Natural killer cell treated with Interleukin-12 subunit alpha and Interleukin-12 subunit beta and Interleukin-15 and Interleukin-18, amount 100 ng/mL, for 72 hours (primary cell): ENCODE results near the gene SLC35F3. TPM values are rescaled to one million over a fixed set of nuclear protein-coding genes. Genes with fewer than 3 reads are reported as not detected.
"Not testable (repeated sequence)": the region's sequence is repeated elsewhere in the genome, so short reads cannot be mapped to it uniquely, and the experiment has no call there.

ENCODE experiments used
- ATAC-seq, 2 donors: fragments of 150-1000 bp; cut with Tn5 transposase in 1 of 2; sonication (Bioruptor Pico), chemical (Tn5 transposase) in 1 of 2; 2 replicates each; pipeline ENCODE4 v1.10.0; 2021
- DNase-seq: peaks from one replicate; pipeline ENCODE4 v3.0.0; 2022; ENCODE audit warnings: low spot score
- H3K27ac Mint-ChIP-seq, 2 donors: 1 replicate in 1 of 2; 2 replicates in 1 of 2; pipeline ENCODE4 v1.8.0; 2022; ENCODE audit warnings: mixed read lengths in 2 of 2, mild to moderate bottlenecking in 1 of 2, moderate library complexity in 1 of 2
- H3K27me3 Mint-ChIP-seq, 2 donors: 1 replicate in 1 of 2; 2 replicates in 1 of 2; pipeline ENCODE4 v1.8.0; 2022; ENCODE audit warnings: mixed read lengths in 2 of 2
- H3K36me3 Mint-ChIP-seq: one replicate; pipeline ENCODE4 v1.8.0; 2022; ENCODE audit warnings: mixed read lengths
- H3K4me1 Mint-ChIP-seq, 2 donors: 1 replicate in 1 of 2; 2 replicates in 1 of 2; pipeline ENCODE4 v1.8.0; 2022; ENCODE audit warnings: low read depth in 2 of 2, mixed read lengths in 2 of 2, mild to moderate bottlenecking in 1 of 2
- H3K4me3 Mint-ChIP-seq: one replicate; pipeline ENCODE4 v1.8.0; 2022; ENCODE audit warnings: mixed read lengths
- H3K9me3 Mint-ChIP-seq: 2 replicates; pipeline ENCODE4 v1.8.0; 2022; ENCODE audit warnings: mixed read lengths
- total RNA-seq, 2 donors: library from RNA; stranded (reverse); gene quantifications; one replicate each; pipeline ENCODE4 v1.2.3, GENCODE V29; 2022

SLC35F3 gene
- total RNA-seq, 2 donors from 2014 or later, result 0.14 to 0.56 TPM

DNA sequence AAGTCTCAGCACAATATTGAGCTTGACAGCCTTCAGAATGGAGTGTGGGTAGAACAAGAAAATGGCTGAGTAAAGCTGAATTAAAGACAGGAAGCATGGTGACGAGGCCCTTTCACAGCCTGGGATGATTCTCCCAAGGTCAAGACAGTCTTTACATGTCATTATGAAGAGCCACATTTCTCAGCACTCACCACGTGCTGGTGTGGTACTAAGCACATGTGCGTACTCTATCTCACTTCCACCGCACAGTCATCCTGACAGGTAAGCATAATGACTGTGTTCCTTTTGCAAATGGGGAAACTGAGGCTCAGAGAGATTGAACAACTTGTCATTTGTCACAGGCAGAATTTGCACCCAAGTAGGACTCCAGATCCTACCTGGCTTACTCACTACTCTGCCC is 376.0 kb downstream of the SLC35F3 start:
- ATAC-seq, result no peak
- DNase-seq, result no peak
- no peaks in the 10 kb centered on the region for H3K36me3 Mint-ChIP-seq
- H3K27me3 Mint-ChIP-seq, result peaks cover 28 to 43% of the 10 kb centered on the region in 2 donors
- H3K4me3 Mint-ChIP-seq, result no peak overlapping the region
- H3K9me3 Mint-ChIP-seq, result no peaks in the 10 kb centered on the region
- no peaks in the 10 kb centered on the region for H3K4me1 Mint-ChIP-seq
- no peak overlapping the region for H3K27ac Mint-ChIP-seq

DNA sequence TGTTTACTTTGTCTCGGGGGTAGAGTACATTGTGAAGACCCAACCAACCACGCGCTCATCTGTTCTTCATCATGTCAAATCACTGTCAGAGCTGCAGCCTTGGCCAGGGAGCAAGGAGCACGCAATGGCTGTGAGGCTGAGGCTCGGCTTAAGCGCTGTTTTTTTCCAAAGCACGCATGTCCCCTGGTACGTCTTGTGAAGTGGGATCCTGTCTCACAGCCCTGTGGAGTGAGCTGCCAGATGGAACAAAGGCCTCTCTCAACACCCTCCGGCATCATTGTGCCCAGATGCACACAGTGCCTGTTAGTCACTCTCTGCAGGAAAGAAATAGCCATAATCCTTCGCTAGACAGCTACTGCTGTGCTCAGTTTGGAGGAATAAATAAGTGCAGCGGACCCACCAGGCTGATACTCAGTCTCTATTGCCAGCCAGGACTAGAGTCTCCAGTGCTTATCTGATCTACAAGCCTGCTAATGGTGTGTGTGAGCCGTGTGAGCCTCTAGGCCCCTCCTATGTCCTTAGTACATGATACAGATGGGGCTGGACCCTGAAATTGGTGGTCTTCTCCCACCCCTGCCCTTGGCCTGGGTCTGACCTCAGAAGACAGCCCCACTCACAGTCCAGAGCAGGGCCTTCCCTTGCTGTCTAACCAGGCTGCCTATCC is 377.5 kb downstream of the SLC35F3 start:
- H3K9me3 Mint-ChIP-seq, result no peaks in the 10 kb centered on the region
- peaks cover 28 to 33% of the 10 kb centered on the region in 2 donors for H3K27me3 Mint-ChIP-seq
- H3K4me1 Mint-ChIP-seq, result no peaks in the 10 kb centered on the region
- ATAC-seq, result peak in 1 of 2 donors; percentile 25
- H3K4me3 Mint-ChIP-seq, result no peak overlapping the region
- no peak for DNase-seq
- no peaks in the 10 kb centered on the region for H3K36me3 Mint-ChIP-seq
- no peak overlapping the region for H3K27ac Mint-ChIP-seq

DNA sequence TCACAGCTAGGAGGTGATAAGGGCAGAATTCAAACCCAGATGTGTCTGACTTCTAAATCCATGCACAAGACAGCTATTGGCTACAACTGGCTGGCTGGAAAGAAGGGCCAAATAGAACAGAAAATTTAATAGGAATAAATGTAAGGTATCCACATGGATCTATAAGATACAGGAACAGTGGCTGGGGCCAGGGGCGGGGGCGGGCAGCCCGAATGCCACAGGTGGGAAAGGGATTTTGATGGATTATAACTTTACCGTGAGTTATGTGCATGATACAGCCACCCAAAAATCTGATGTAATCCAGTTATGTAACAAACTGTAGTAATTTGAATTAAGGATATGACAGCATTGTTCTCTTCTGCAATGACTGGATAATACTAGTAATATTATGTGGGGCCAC is 381.7 kb downstream of the SLC35F3 start:
- Mint-ChIP-seq H3K4me3 (no peak overlapping the region), H3K27me3 (peaks cover 30 to 39% of the 10 kb centered on the region in 2 donors), H3K36me3 (peaks cover 10% of the 10 kb centered on the region), H3K4me1 (no peaks in the 10 kb centered on the region), H3K9me3 (peaks cover 6% of the 10 kb centered on the region), H3K27ac (no peak overlapping the region)
- ATAC-seq, result no peak
- no peak for DNase-seq

DNA sequence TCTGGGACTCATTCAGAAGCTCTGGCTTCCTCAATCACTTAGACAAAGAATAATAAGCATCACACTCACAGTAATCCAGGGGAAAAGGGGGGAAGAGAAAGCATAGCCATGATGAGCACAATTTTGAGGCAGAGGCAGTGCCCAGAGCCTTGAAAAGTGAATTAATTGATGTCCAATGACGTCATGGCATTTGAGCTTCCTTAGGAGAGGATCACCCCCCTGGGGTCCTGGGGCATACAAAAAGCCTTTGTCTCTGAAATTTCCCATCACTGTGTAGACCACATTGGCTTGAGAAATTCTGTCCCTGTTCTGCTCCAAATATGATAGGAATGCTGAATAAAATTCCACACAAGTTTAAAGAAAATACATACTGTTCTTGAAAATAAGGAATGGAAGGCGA is 384.5 kb downstream of the SLC35F3 start:
- Mint-ChIP-seq H3K4me3 (no peak overlapping the region), H3K27ac (no peak overlapping the region), H3K27me3 (peaks cover 29 to 39% of the 10 kb centered on the region in 2 donors), H3K9me3 (peaks cover 6% of the 10 kb centered on the region), H3K36me3 (peaks cover 10% of the 10 kb centered on the region), H3K4me1 (no peaks in the 10 kb centered on the region)
- no peak for DNase-seq
- ATAC-seq, result no peak

DNA sequence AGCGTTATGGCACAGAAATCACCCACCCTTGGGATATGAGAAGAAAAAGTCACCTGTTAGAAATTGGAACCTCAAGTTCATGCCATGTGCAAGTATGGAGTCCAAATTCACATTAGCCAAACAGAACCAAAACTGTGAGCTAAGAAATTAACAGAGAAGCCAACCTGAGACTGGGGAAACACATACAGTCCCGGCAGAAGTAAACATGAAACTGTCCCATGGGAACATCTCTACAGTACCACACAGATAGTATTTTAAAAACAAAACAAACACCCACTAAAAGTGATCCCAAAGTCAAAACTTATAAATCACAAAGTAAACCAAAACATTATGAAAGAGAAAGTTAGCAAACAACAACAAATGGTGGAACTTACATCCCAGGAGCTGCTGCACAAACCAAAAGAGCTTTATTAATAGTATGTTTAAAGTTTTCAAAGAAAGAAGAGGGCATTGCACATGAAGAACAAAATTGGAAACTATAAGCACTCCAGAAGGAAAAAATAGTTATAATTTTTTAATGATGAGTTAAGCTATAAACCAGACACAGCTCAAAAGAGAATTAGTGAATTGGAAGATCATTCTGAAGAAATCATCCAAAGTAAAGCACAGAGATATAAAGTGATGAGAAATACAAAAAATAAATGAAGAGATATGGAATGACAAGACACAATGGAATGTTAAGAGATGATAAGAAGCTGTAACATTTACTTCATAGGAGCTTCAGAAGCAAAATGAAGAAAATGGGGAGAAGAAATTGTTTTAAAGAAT is 385.2 kb downstream of the SLC35F3 start:
- Mint-ChIP-seq H3K9me3 (peaks cover 6% of the 10 kb centered on the region), H3K4me1 (no peaks in the 10 kb centered on the region), H3K27ac (no peak overlapping the region), H3K27me3 (peaks cover 26 to 40% of the 10 kb centered on the region in 2 donors), H3K4me3 (no peak overlapping the region), H3K36me3 (peaks cover 10% of the 10 kb centered on the region)
- no peak for ATAC-seq
- no peak for DNase-seq

DNA sequence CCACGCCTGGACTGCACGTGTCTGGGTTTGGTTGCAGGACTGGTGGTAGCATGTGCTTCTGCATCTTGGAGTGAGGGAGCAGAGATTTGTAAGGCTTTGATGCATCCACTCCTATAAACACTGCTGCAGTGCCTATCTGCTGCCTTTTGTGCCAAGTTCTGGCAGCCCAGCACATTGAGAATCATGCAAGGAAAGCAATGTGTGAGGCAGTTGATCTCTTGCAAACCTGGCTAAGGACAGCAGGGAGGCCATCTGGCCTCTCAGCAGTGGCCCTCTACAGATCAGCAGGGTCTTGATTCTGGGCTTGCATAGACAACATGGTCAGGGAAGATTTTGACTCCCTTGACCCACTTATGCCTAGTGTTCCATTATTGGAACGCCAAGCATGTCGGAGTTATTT is 387.5 kb downstream of the SLC35F3 start:
- ATAC-seq (no peak), DNase-seq (no peak)
- Mint-ChIP-seq H3K9me3 (peaks cover 6% of the 10 kb centered on the region), H3K27ac (no peak overlapping the region), H3K36me3 (peaks cover 10% of the 10 kb centered on the region), H3K4me1 (no peaks in the 10 kb centered on the region), H3K4me3 (no peak overlapping the region), H3K27me3 (peaks cover 31 to 51% of the 10 kb centered on the region in 2 donors)

DNA sequence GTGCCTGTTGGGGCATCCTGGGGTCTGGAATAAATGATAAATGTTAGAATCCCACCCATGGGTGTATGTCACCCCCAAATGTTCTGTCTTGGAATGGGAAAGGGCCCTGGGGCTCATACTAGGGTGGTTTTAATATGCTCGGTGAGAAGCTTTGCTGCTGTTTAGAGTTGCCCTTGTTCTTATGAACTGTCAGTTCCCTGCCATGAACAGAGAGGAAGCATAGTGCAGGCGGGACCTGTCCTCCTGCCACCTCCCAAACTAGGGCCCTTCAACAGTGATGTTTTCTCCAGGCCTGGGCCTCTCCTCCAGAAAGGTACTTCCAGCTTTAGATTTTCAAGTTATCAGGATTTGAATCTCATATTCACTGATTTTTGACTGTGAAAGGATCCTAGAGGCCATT is 388.1 kb downstream of the SLC35F3 start:
- Mint-ChIP-seq H3K4me1 (no peaks in the 10 kb centered on the region), H3K27me3 (peaks cover 31 to 57% of the 10 kb centered on the region in 2 donors), H3K36me3 (peaks cover 10% of the 10 kb centered on the region), H3K4me3 (no peak overlapping the region), H3K27ac (no peak overlapping the region), H3K9me3 (peaks cover 6% of the 10 kb centered on the region)
- ATAC-seq (no peak), DNase-seq (no peak)

DNA sequence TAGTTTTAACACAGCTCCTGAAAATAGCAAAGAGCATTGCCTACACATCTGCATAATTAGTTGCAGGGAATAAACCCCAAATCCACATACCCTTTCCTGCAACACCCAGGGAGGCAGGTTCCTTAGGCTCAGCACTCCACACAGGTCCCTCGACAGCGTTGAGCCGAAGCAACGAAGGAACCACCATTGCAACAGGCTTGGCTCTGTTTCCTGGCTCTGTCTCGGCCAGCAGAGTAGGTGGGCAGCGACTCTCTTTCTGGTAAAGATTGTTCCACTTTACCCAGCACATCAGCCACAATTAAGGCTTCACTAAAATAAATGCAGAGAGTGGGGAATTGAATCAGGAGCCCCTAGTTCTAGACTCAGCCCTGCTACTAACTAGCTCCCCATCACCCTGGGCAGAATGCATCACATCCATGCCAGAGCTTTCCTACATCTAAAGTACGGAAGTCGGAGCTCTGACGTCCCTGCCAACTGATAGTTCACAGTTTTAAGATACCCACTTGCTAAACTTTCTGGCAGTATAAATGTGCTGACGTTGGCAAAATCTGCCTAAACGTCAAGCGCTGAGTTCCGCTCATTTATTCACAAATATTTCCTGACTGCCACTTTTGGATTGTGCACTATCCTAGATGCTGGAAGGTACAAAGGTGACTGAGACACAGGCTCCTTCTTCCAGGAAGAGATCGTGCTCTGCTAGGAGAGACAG is 389.8 kb downstream of the SLC35F3 start:
- DNase-seq, result no peak
- no peak overlapping the region for H3K4me3 Mint-ChIP-seq
- H3K36me3 Mint-ChIP-seq, result peaks cover 10% of the 10 kb centered on the region
- no peak overlapping the region for H3K27ac Mint-ChIP-seq
- peaks cover 6% of the 10 kb centered on the region for H3K9me3 Mint-ChIP-seq
- ATAC-seq, result no peak
- H3K4me1 Mint-ChIP-seq, result no peaks in the 10 kb centered on the region
- peaks cover 29 to 60% of the 10 kb centered on the region in 2 donors for H3K27me3 Mint-ChIP-seq

DNA sequence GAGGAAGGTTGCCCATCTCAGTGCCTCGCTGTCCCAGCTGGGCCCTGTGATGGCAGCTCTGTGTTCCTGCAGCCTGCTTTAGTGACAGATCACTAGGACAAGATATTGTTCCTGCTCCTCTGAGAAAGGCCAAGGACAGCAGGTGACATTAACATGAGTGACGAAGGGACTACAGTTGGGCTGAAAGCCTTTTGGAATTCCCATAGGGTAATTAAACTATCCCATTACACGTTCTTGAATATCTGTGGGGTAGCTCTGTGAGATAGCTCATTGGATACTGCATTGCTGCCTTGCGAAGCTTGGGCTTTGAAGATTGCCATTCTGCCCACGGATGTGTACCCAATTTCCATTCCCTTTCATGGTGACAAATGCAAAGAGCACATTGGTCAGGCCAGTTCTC is 390.6 kb downstream of the SLC35F3 start:
- Mint-ChIP-seq H3K27me3 (peaks cover 22 to 52% of the 10 kb centered on the region in 2 donors), H3K36me3 (peaks cover 2% of the 10 kb centered on the region)
- ATAC-seq, result no peak

DNA sequence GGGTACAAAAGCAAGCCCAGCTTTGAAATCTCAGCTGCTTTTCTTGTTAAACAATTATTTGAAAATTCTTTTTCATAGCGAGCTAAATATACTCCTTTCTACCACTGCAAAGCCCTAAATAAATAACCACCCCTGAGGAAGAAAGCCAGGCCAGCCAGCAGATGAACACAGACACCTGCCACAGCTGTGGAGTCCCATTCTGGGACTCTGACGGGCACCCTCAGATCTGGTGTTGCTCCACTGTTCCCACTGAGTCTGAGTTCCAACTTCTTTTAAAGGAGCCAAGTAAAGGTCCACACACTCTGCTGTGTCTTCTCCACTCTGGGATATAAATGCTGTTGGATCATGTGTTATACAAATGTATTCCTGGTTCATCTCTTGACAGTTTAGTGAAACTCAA is 391.1 kb downstream of the SLC35F3 start:
- Mint-ChIP-seq H3K4me1 (no peaks in the 10 kb centered on the region), H3K4me3 (no peak overlapping the region), H3K27me3 (peaks cover 21 to 49% of the 10 kb centered on the region in 2 donors), H3K9me3 (no peaks in the 10 kb centered on the region), H3K36me3 (no peaks in the 10 kb centered on the region), H3K27ac (no peak overlapping the region)
- DNase-seq, result no peak
- ATAC-seq, result no peak

More for the DNA sequence above, 390.6 kb downstream of the SLC35F3 start:
- Mint-ChIP-seq H3K4me1 (no peaks in the 10 kb centered on the region), H3K9me3 (peaks cover under 1% of the 10 kb centered on the region), H3K27ac (no peak overlapping the region), H3K4me3 (no peak overlapping the region)
- no peak for DNase-seq

DNA sequence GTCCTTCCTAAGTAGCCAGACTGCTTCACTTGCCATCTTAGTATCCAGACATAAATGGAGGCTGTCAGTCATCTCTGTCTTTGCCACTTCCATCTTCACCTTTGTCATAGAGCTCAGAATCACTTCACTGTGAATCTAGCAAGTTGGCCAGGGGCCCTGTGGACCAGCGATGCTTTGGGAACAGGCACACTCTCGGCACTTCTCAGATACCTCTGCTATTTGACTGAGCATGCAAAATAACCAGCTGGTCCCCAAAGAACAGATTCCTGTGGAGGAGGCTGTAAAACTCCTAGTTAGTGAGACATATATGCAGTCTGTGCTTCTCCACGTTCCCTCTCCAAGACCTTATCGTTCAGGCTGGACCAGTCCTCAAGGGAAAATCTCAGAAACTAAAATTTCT is 392.0 kb downstream of the SLC35F3 start:
- Mint-ChIP-seq H3K4me1 (no peaks in the 10 kb centered on the region), H3K27ac (no peak overlapping the region), H3K27me3 (peaks cover 21 to 49% of the 10 kb centered on the region in 2 donors), H3K4me3 (no peak overlapping the region), H3K36me3 (no peaks in the 10 kb centered on the region), H3K9me3 (no peaks in the 10 kb centered on the region)
- no peak for DNase-seq
- ATAC-seq, result no peak

DNA sequence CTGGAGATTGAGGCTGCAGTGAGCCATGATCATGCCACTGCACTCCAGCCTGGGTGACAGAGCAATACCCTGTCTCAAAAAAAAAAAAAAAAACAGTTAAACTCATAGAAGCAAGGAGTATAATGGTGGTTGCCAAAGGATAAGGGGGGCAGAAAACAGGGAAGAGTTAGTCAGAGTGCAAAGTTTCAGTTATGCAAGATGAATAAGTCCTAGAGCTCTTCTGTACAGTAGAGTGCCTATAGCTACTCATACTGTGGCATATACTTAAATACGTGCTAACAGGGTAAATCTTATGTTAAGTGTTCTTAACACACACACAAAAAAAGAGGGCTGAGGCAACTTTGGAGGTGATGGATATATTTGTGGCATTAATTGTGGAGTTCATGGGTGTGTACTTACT is 393.2 kb downstream of the SLC35F3 start:
- DNase-seq (no peak), ATAC-seq (no peak)
- Mint-ChIP-seq H3K9me3 (no peaks in the 10 kb centered on the region), H3K27ac (no peak overlapping the region), H3K27me3 (peaks cover 19 to 49% of the 10 kb centered on the region in 2 donors), H3K4me1 (no peaks in the 10 kb centered on the region), H3K36me3 (no peaks in the 10 kb centered on the region), H3K4me3 (no peak overlapping the region)

DNA sequence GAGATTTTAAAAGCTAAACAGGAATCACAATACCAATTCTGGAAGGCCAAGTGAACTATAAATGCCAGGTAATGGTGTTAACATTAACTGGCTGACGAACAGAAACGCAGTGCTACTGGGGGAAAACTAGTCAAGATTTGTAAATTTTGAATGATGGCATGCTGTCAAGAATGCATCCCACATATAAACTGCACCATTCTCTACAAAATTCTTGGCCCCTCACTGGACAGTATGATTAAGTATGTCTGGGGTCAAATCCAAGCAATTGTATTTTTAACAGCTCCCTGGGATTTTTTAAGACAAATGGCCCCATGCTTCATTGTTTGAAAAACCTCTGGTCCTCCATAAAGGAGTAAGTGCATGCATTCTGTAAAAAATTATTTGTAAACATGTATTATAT is 395.6 kb downstream of the SLC35F3 start:
- DNase-seq (no peak), ATAC-seq (no peak)
- no peak overlapping the region for H3K27ac Mint-ChIP-seq
- H3K9me3 Mint-ChIP-seq, result no peaks in the 10 kb centered on the region
- H3K4me1 Mint-ChIP-seq, result no peaks in the 10 kb centered on the region
- peaks cover 20 to 29% of the 10 kb centered on the region in 2 donors for H3K27me3 Mint-ChIP-seq
- H3K4me3 Mint-ChIP-seq, result no peak overlapping the region
- H3K36me3 Mint-ChIP-seq, result no peaks in the 10 kb centered on the region

DNA sequence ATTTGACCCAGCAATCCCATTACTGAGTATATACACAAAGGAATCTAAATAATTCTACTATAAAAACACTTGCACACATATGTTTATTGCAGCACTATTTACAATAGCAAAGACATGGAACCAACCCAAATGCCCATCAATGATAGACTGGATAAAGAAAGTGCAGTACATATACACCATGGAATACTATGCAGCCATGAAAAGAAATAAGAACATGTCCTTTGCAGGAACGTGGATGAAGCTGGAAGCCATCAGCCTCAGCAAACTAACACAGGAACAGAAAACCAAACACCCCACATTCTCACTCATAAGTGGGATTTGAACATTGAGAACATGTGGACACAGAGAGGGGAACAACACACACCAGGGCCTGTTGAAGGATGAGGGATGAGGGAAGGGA is 397.2 kb downstream of the SLC35F3 start:
- peaks cover 14 to 19% of the 10 kb centered on the region in 2 donors for H3K27me3 Mint-ChIP-seq
- not testable (repeated sequence) for H3K9me3 Mint-ChIP-seq, H3K4me3 Mint-ChIP-seq, H3K36me3 Mint-ChIP-seq, H3K27ac Mint-ChIP-seq, H3K4me1 Mint-ChIP-seq, ATAC-seq, DNase-seq
